H1 (cell line): ENCODE measurements around the gene TSR1. TPM values are rescaled to one million over a fixed set of nuclear protein-coding genes. Genes with fewer than 3 reads are reported as not detected.

Experiments used
- CTCF ChIA-PET: fragments of 300-600 bp; sonication (Branson Sonifier 250); formaldehyde crosslinking; loops from one replicate; lab custom pipeline; 2021; ENCODE audit not compliant: partially characterized antibody; lab: Charles Lee
- POLR2A ChIA-PET: fragments of 300-600 bp; sonication (Branson Sonifier 250); formaldehyde crosslinking; loops from one replicate; lab custom pipeline; 2021; ENCODE audit warnings: inconsistent platforms; ENCODE audit not compliant: partially characterized antibody; lab: Charles Lee
- DNase-seq, 2 experiments: peaks; one replicate each; pipeline versions ENCODE4 v3.0.0 to v3.0.0-alpha.2; 2010 to 2022; ENCODE audit warnings: low spot score in 2 of 2, low read depth in 1 of 2, mixed read lengths in 1 of 2
- FAIRE-seq: peaks from 2 replicates; lab custom pipeline; 2011; peaks lifted over from hg19 to GRCh38; lab: Jason Lieb, UNC
- H2AFZ ChIP-seq: 2 replicates; pipeline ENCODE4 v1.8.1; 2012; ENCODE audit warnings: low read length, inconsistent platforms
- H2AK5ac ChIP-seq: 2 replicates; pipeline ENCODE4 v1.6.1; 2013; ENCODE audit warnings: low read depth, low read length
- H2BK120ac ChIP-seq: replicated peaks from 2 replicates; pipeline ENCODE3; 2013; ENCODE audit warnings: low read depth, low read length, inconsistent platforms
- H2BK12ac ChIP-seq: 2 replicates; pipeline ENCODE4 v1.6.1; 2013; ENCODE audit warnings: low read depth, low read length
- H2BK15ac ChIP-seq: 2 replicates; pipeline ENCODE4 v1.6.1; 2013; ENCODE audit warnings: low read length
- H2BK20ac ChIP-seq: 2 replicates; pipeline ENCODE4 v1.6.1; 2013; ENCODE audit warnings: low read length
- H2BK5ac ChIP-seq: 2 replicates; pipeline ENCODE4 v1.6.1; 2013; ENCODE audit warnings: low read depth, low read length
- H3K14ac ChIP-seq: 2 replicates; pipeline ENCODE4 v1.6.1; 2013; ENCODE audit warnings: inconsistent platforms; ENCODE audit not compliant: insufficient read length
- H3K18ac ChIP-seq: 2 replicates; pipeline ENCODE4 v1.6.1; 2013; ENCODE audit warnings: low read length; ENCODE audit errors: extremely low read depth
- H3K23ac ChIP-seq: 2 replicates; pipeline ENCODE4 v1.6.1; 2013; ENCODE audit warnings: inconsistent platforms; ENCODE audit not compliant: insufficient read length
- H3K23me2 ChIP-seq: 2 replicates; pipeline ENCODE4 v1.6.1; 2013; ENCODE audit warnings: low read depth, low read length
- H3K27ac ChIP-seq: 2 replicates; pipeline ENCODE4 v1.6.1; 2011; ENCODE audit warnings: low read depth, low read length, inconsistent platforms
- H3K27me3 ChIP-seq, 4 experiments: replicated peaks in 1 of 4; 1 replicate in 1 of 4; 2 replicates in 3 of 4; pipeline versions ENCODE4 v1.6.1 to v1.8.1; 2011 to 2013; ENCODE audit warnings: low read length in 3 of 4, mild to moderate bottlenecking in 3 of 4, inconsistent platforms in 2 of 4, mixed read lengths in 2 of 4, moderate library complexity in 1 of 4; ENCODE audit not compliant: control insufficient read depth in 3 of 4, insufficient read depth in 3 of 4; ENCODE audit errors: extremely low read depth in 1 of 4
- H3K36me3 ChIP-seq, 4 experiments: 2 replicates each; pipeline versions ENCODE4 v1.6.1 to v1.8.1; 2011 to 2013; ENCODE audit warnings: mild to moderate bottlenecking in 4 of 4, low read length in 3 of 4, moderate library complexity in 2 of 4, control low read depth in 1 of 4, inconsistent platforms in 1 of 4; ENCODE audit not compliant: insufficient read depth in 4 of 4, control insufficient read depth in 2 of 4
- H3K4ac ChIP-seq: replicated peaks from 2 replicates; pipeline ENCODE3; 2013; ENCODE audit warnings: low read length, low read depth, mixed read lengths, inconsistent platforms; ENCODE audit not compliant: insufficient read length
- H3K4me1 ChIP-seq, 4 experiments: replicated peaks in 1 of 4; 1 replicate in 1 of 4; 2 replicates in 3 of 4; pipeline versions ENCODE4 v1.6.1 to v1.8.1; 2011 to 2013; ENCODE audit warnings: low read length in 3 of 4, inconsistent platforms in 2 of 4, mixed read lengths in 1 of 4; ENCODE audit not compliant: insufficient read depth in 4 of 4, control insufficient read depth in 3 of 4
- H3K4me2 ChIP-seq, 2 experiments: 2 replicates each; pipeline versions ENCODE4 v1.6.1 to v1.8.1; 2011 to 2013; ENCODE audit warnings: low read depth in 2 of 2, low read length in 2 of 2, control low read depth in 1 of 2, inconsistent platforms in 1 of 2, mild to moderate bottlenecking in 1 of 2; ENCODE audit not compliant: insufficient read depth in 1 of 2
- H3K4me3 ChIP-seq, 4 experiments: fragments of 200-600, 300-600 bp in 1 of 4; sonication (generic), shearing (Covaris generic), sonication (Bioruptor Twin) in 1 of 4; 2 replicates each; pipeline versions ENCODE4 v1.5.1 to v1.8.1; 2011 to 2016; ENCODE audit warnings: low read length in 4 of 4, low read depth in 3 of 4, control low read depth in 2 of 4, inconsistent platforms in 2 of 4, mild to moderate bottlenecking in 2 of 4, mixed read lengths in 1 of 4, moderate library complexity in 1 of 4; ENCODE audit not compliant: insufficient read depth in 2 of 4; ENCODE audit errors: extremely low read depth in 1 of 4
- H3K56ac ChIP-seq: replicated peaks from 2 replicates; pipeline ENCODE3; 2013; ENCODE audit warnings: low read depth, mild to moderate bottlenecking, mixed read lengths, low read length, inconsistent platforms; ENCODE audit not compliant: insufficient read length
- H3K79me1 ChIP-seq: 2 replicates; pipeline ENCODE4 v1.6.1; 2013; ENCODE audit warnings: low read depth, low read length, control low read depth
- H3K79me2 ChIP-seq, 2 experiments: 2 replicates each; pipeline versions ENCODE4 v1.6.1 to v1.8.1; 2012 to 2013; ENCODE audit warnings: low read length in 2 of 2, mild to moderate bottlenecking in 2 of 2, inconsistent platforms in 1 of 2; ENCODE audit not compliant: insufficient read depth in 2 of 2, control insufficient read depth in 1 of 2
- H3K9ac ChIP-seq, 4 experiments: replicated peaks in 1 of 4; 1 replicate in 1 of 4; 2 replicates in 3 of 4; pipeline versions ENCODE4 v1.6.1 to v1.8.1; 2011 to 2013; ENCODE audit warnings: low read depth in 3 of 4, low read length in 3 of 4, control low read depth in 2 of 4, mild to moderate bottlenecking in 2 of 4, moderate library complexity in 2 of 4, inconsistent platforms in 1 of 4; ENCODE audit errors: extremely low read depth in 1 of 4
- H3K9me3 ChIP-seq, 2 experiments: 2 replicates each; pipeline versions ENCODE4 v1.6.1 to v1.8.1; 2012 to 2013; ENCODE audit warnings: mild to moderate bottlenecking in 2 of 2, moderate library complexity in 2 of 2, control low read depth in 1 of 2, inconsistent platforms in 1 of 2, low read depth in 1 of 2, low read length in 1 of 2, mixed read lengths in 1 of 2; ENCODE audit not compliant: insufficient read depth in 2 of 2
- H4K20me1 ChIP-seq, 2 experiments: replicated peaks in 1 of 2; 2 replicates each; pipeline versions ENCODE3 to v1.8.1; 2011 to 2013; ENCODE audit warnings: inconsistent platforms in 2 of 2, low read length in 2 of 2, mild to moderate bottlenecking in 1 of 2; ENCODE audit not compliant: insufficient read depth in 2 of 2, control insufficient read depth in 1 of 2
- H4K5ac ChIP-seq: 2 replicates; pipeline ENCODE4 v1.6.1; 2013; ENCODE audit warnings: low read length, low read depth, mixed read lengths, inconsistent platforms; ENCODE audit not compliant: insufficient read length
- H4K8ac ChIP-seq: 2 replicates; pipeline ENCODE4 v1.8.0; 2013; ENCODE audit warnings: mild to moderate bottlenecking, moderate library complexity, low read length, inconsistent platforms; ENCODE audit not compliant: insufficient read depth; ENCODE audit errors: extremely low read depth
- H4K91ac ChIP-seq: replicated peaks from 2 replicates; pipeline ENCODE3; 2013; ENCODE audit warnings: low read length, mixed read lengths, inconsistent platforms; ENCODE audit not compliant: insufficient read length
- RXRA ChIP-seq: IDR thresholded peaks from 2 replicates; pipeline ENCODE4 v1.6.1; 2011; ENCODE audit warnings: low read depth, mild to moderate bottlenecking, low read length, moderate library complexity; ENCODE audit not compliant: insufficient read depth
- WGBS, 2 experiments: shearing (Covaris generic) in 1 of 2; methylation state at CpG; one replicate each; pipeline versions ENCODE4 v1.1.6 to v1.1.7; 2013 to 2015; ENCODE audit warnings: low lambda C conversion rate in 2 of 2, mixed read lengths in 2 of 2, inconsistent platforms in 1 of 2, low coverage in 1 of 2, missing lambda C conversion rate in 1 of 2; ENCODE audit not compliant: insufficient replicate concordance in 2 of 2, insufficient coverage in 1 of 2, insufficient read length in 1 of 2; ENCODE audit errors: extremely low coverage in 1 of 2, missing lambda C conversion rate in 1 of 2; 5-methylcytosine and 5-hydroxymethylcytosine counted together
- polyA plus RNA-seq, 7 experiments: library from polyadenylated mRNA; depleted of rRNA in 3 of 7; stranded (reverse) in 5 of 7; unstranded in 2 of 7; fragments of >200 nt in 5 of 7; fragments of 200-250 nt in 2 of 7; gene quantifications; 1 replicate in 5 of 7; 2 replicates in 1 of 7; 4 replicates in 1 of 7; pipeline versions ENCODE4 v1.2.1 to v1.2.3, GENCODE V29; 2011 to 2013; ENCODE audit warnings: missing spikeins in 2 of 7, mixed read lengths in 2 of 7
- total RNA-seq: library from RNA; stranded (reverse); fragmentation: NEBNext Ultra II Directional; extraction: Animal tissue kit (Norgen Biotek cat#: 25700); gene quantifications from 2 replicates; pipeline ENCODE4 v1.2.1, GENCODE V29; 2021

Gene TSR1
- total and polyA plus RNA-seq, 2 of the 8 experiments (the other 6 are each of a cell fraction or from before 2014, with no cell fraction given) = 14.5 to 69.7 TPM

DNA sequence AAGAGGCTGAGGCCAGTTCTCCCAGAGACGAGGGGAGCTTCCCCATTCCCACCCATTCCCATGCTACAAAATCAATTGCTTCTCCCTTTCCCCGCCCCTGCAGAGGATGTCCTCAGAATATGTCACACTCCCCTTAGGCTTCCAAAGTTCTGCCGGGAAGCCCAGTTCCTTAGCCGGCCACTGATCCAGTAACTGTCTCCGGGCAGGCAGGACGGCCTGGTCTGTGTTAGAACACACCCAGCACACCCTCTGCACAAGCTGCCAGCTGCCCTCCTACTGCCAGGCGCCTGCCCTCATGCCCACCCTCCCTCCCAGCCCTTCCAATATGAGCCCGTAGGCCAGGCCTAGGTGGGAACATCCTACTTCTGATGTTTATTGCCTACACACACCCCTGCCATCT, 32.1 kb upstream of the TSR1 start:
- no peak overlapping the region for H3K14ac ChIP-seq
- ChIA-PET POLR2A (interaction anchor here (0.6 to 5.7 kb wide), 9 partner anchors 8 to 342 kb away, joined by 3 to 34 read pairs (median 4); partner anchors contain the start of genes MNT, SGSM2 and TSR1), CTCF (interaction anchor here (0.5 to 13.4 kb wide), 15 partner anchors 8 to 1546 kb away, joined by 3 to 209 read pairs (median 4); no protein-coding TSS in a partner anchor)
- no peak overlapping the region for H4K91ac ChIP-seq
- H2BK5ac ChIP-seq = no peak overlapping the region
- no peaks in the 10 kb centered on the region for H3K27me3 ChIP-seq
- no peaks in the 10 kb centered on the region for H3K23me2 ChIP-seq
- H3K79me1 ChIP-seq = no peaks in the 10 kb centered on the region
- no peak for TF ChIP-seq RXRA
- H3K4me2 ChIP-seq = no peak overlapping the region
- H2AFZ ChIP-seq = no peak overlapping the region
- no peak overlapping the region for H4K8ac ChIP-seq
- no peak overlapping the region for H3K23ac ChIP-seq
- no peak overlapping the region for H3K27ac ChIP-seq
- no peaks in the 10 kb centered on the region for H3K9me3 ChIP-seq
- no peak overlapping the region for H3K56ac ChIP-seq
- DNase-seq (no peak), FAIRE-seq (no peak)
- H3K18ac ChIP-seq = no peak overlapping the region
- H3K4ac ChIP-seq = no peak overlapping the region
- no peak overlapping the region for H3K9ac ChIP-seq
- no peak overlapping the region for H3K4me3 ChIP-seq
- H3K79me2 ChIP-seq = no peaks in the 10 kb centered on the region
- no peak overlapping the region for H2BK15ac ChIP-seq
- H3K36me3 ChIP-seq = peaks cover 0 to 16% (median 4%) of the 10 kb centered on the region in 4 experiments; a peak in 4 of 8 replicates
- H2AK5ac ChIP-seq = no peak overlapping the region
- 87% methylated on average over 8 of the region's 8 CpGs; no CpG with 5 or more reads in 1 of the 2 experiments for WGBS, 2 experiments
- H2BK12ac ChIP-seq = no peak overlapping the region
- H4K5ac ChIP-seq = no peak overlapping the region
- H3K4me1 ChIP-seq = peaks cover 0 to 12% (median 5%) of the 10 kb centered on the region in 4 experiments; a peak in 4 of 7 replicates
- peaks cover 2% of the 10 kb centered on the region in 2 experiments for H4K20me1 ChIP-seq
- no peak overlapping the region for H2BK20ac ChIP-seq
- H2BK120ac ChIP-seq = no peak overlapping the region
